IMR-90 (cell line): Measurements from ENCODE around the gene GBA3. TPM values are rescaled to one million over a fixed set of nuclear protein-coding genes. Genes with fewer than 3 reads are reported as not detected.

ENCODE experiments used
- ATAC-seq: fragments of 200-7000 bp; cut with Tn5 transposase; 2 replicates; pipeline ENCODE4 v1.9.1; 2020; ENCODE audit warnings: low read depth, mild to moderate bottlenecking, moderate library complexity
- BruUV-seq: library from RNA; stranded (reverse); fragments of 400-500 nt; replicated peaks from 2 replicates; lab custom pipeline; 2021; lab: Mats Ljungman, UMichigan
- CTCF ChIA-PET: fragments of 300-600 bp; formaldehyde crosslinking; extraction: SDS; loops from one replicate; lab custom pipeline; 2021; ENCODE audit warnings: antibody characterized with exemption; lab: Yijun Ruan, JAX
- POLR2A ChIA-PET: fragments of 300-600 bp; sonication (Branson Sonifier 250); formaldehyde crosslinking; loops from one replicate; lab custom pipeline; 2022; ENCODE audit warnings: antibody characterized with exemption; ENCODE audit not compliant: unreplicated experiment; lab: Charles Lee
- DNase-seq: peaks from one replicate; pipeline ENCODE4 v3.0.0; 2013
- H2AFZ ChIP-seq: replicated peaks from 2 replicates; pipeline ENCODE3; 2013; ENCODE audit warnings: low read length, mild to moderate bottlenecking; ENCODE audit not compliant: poor library complexity
- H2AK5ac ChIP-seq: 2 replicates; pipeline ENCODE4 v1.6.1; 2013; ENCODE audit warnings: low read depth, low read length, inconsistent platforms
- H2AK9ac ChIP-seq: replicated peaks from 2 replicates; pipeline ENCODE3; 2013; ENCODE audit warnings: mild to moderate bottlenecking, low read depth, low read length, moderate library complexity; ENCODE audit not compliant: poor library complexity
- H2BK120ac ChIP-seq: 2 replicates; pipeline ENCODE4 v1.6.1; 2013; ENCODE audit warnings: low read depth, low read length, inconsistent platforms
- H2BK15ac ChIP-seq: 3 replicates; pipeline ENCODE4 v1.6.1; 2013; ENCODE audit warnings: low read depth, low read length, inconsistent platforms
- H2BK20ac ChIP-seq: 2 replicates; pipeline ENCODE4 v1.6.1; 2013; ENCODE audit warnings: low read depth, mild to moderate bottlenecking, inconsistent platforms, low read length, moderate library complexity
- H2BK5ac ChIP-seq: 2 replicates; pipeline ENCODE4 v1.6.1; 2013; ENCODE audit warnings: mild to moderate bottlenecking, low read depth, low read length, inconsistent platforms; ENCODE audit not compliant: poor library complexity, severe bottlenecking
- H3K14ac ChIP-seq: replicated peaks from 2 replicates; pipeline ENCODE4 v1.6.1; 2013; ENCODE audit warnings: low read depth, low read length, inconsistent platforms
- H3K18ac ChIP-seq: 2 replicates; pipeline ENCODE4 v1.6.1; 2013; ENCODE audit warnings: low read depth, low read length, control low read depth
- H3K23ac ChIP-seq: 2 replicates; pipeline ENCODE4 v1.6.1; 2013; ENCODE audit warnings: low read depth, low read length, inconsistent platforms
- H3K27ac ChIP-seq: 2 replicates; pipeline ENCODE4 v1.5.1; 2013; ENCODE audit warnings: mild to moderate bottlenecking, control low read depth, low read length; ENCODE audit not compliant: insufficient read depth
- H3K27me3 ChIP-seq: 2 replicates; pipeline ENCODE4 v1.6.1; 2013; ENCODE audit warnings: low read length; ENCODE audit not compliant: control insufficient read depth, insufficient read depth
- H3K36me3 ChIP-seq: 2 replicates; pipeline ENCODE4 v1.6.1; 2013; ENCODE audit warnings: low read length, mixed read lengths; ENCODE audit not compliant: control insufficient read depth, insufficient read depth
- H3K4ac ChIP-seq: 2 replicates; pipeline ENCODE4 v1.6.1; 2013; ENCODE audit warnings: low read depth, low read length, inconsistent platforms
- H3K4me1 ChIP-seq: 2 replicates; pipeline ENCODE4 v1.6.1; 2013; ENCODE audit warnings: low read length, mixed read lengths; ENCODE audit not compliant: control insufficient read depth, insufficient read depth
- H3K4me2 ChIP-seq: 2 replicates; pipeline ENCODE4 v1.6.1; 2013; ENCODE audit warnings: low read depth, mild to moderate bottlenecking, control low read depth, low read length, moderate library complexity
- H3K4me3 ChIP-seq: 2 replicates; pipeline ENCODE4 v1.5.1; 2013; ENCODE audit warnings: low read depth, mild to moderate bottlenecking, control low read depth, low read length, moderate library complexity; ENCODE audit not compliant: insufficient read depth
- H3K56ac ChIP-seq: 2 replicates; pipeline ENCODE4 v1.6.1; 2013; ENCODE audit warnings: low read length, inconsistent platforms; ENCODE audit not compliant: insufficient read depth; ENCODE audit errors: extremely low read depth
- H3K79me1 ChIP-seq, 2 experiments: 2 replicates each; pipeline ENCODE4 v1.6.1; 2013; ENCODE audit warnings: low read length in 2 of 2, inconsistent platforms in 1 of 2, low read depth in 1 of 2
- H3K9ac ChIP-seq: 2 replicates; pipeline ENCODE4 v1.6.1; 2013; ENCODE audit warnings: low read depth, low read length, control low read depth
- H3K9me1 ChIP-seq: 2 replicates; pipeline ENCODE4 v1.6.1; 2013; ENCODE audit warnings: low read length, inconsistent platforms; ENCODE audit not compliant: insufficient read depth
- H3K9me3 ChIP-seq: 2 replicates; pipeline ENCODE4 v1.6.1; 2013; ENCODE audit warnings: low read length; ENCODE audit not compliant: control insufficient read depth, insufficient read depth
- H4K20me1 ChIP-seq: 2 replicates; pipeline ENCODE4 v1.6.1; 2013; ENCODE audit warnings: low read length, inconsistent platforms; ENCODE audit not compliant: insufficient read depth
- H4K5ac ChIP-seq: 2 replicates; pipeline ENCODE4 v1.6.1; 2013; ENCODE audit warnings: mild to moderate bottlenecking, low read depth, low read length, control low read depth
- H4K8ac ChIP-seq, 2 experiments: 2 replicates each; pipeline ENCODE4 v1.6.1; 2013; ENCODE audit warnings: low read depth in 2 of 2, low read length in 2 of 2, control low read depth in 1 of 2, inconsistent platforms in 1 of 2
- H4K91ac ChIP-seq: 2 replicates; pipeline ENCODE4 v1.6.1; 2013; ENCODE audit warnings: low read depth, low read length, inconsistent platforms; ENCODE audit not compliant: insufficient read depth
- CEBPB ChIP-seq: IDR thresholded peaks from 2 replicates; pipeline ENCODE4 v1.6.1; 2012; ENCODE audit warnings: low read depth, low read length, improper control_type of control experiment
- CHD1 ChIP-seq: IDR thresholded peaks from 2 replicates; pipeline ENCODE4 v1.6.1; 2012; ENCODE audit warnings: low read depth, low read length, improper control_type of control experiment
- FOS ChIP-seq: fragments of 150-350 bp; IDR thresholded peaks from 2 replicates; pipeline ENCODE4 v1.6.1; 2016; ENCODE audit warnings: low read depth, low read length
- MAFK ChIP-seq: IDR thresholded peaks from 2 replicates; pipeline ENCODE4 v1.6.1; 2012; ENCODE audit warnings: low read depth, low read length, improper control_type of control experiment
- MAZ ChIP-seq: IDR thresholded peaks from 2 replicates; pipeline ENCODE4 v1.6.1; 2012; ENCODE audit warnings: low read depth, mild to moderate bottlenecking, low read length, improper control_type of control experiment, moderate library complexity, borderline replicate concordance
- MXI1 ChIP-seq: IDR thresholded peaks from 2 replicates; pipeline ENCODE4 v1.6.1; 2012; ENCODE audit warnings: low read depth, mild to moderate bottlenecking, low read length, moderate library complexity, borderline replicate concordance
- POLR2A ChIP-seq: IDR thresholded peaks from 2 replicates; pipeline ENCODE4 v1.6.1; 2012; ENCODE audit warnings: mild to moderate bottlenecking, low read depth, low read length
- RAD21 ChIP-seq: IDR thresholded peaks from 2 replicates; pipeline ENCODE4 v1.6.1; 2012; ENCODE audit warnings: low read length, improper control_type of control experiment
- RCOR1 ChIP-seq: IDR thresholded peaks from 2 replicates; pipeline ENCODE4 v1.6.1; 2012; ENCODE audit warnings: mild to moderate bottlenecking, low read length, improper control_type of control experiment; ENCODE audit not compliant: insufficient replicate concordance
- SMC3 ChIP-seq: fragments of 150-350 bp; IDR thresholded peaks from 2 replicates; pipeline ENCODE4 v1.6.1; 2016; ENCODE audit warnings: low read depth, mild to moderate bottlenecking, antibody characterized with exemption, low read length, moderate library complexity
- WGBS, 2 experiments: methylation state at CpG; one replicate each; pipeline versions ENCODE4 v1.1.5 to v1.1.7; 2013; ENCODE audit warnings: missing lambda C conversion rate in 2 of 2; ENCODE audit not compliant: insufficient read length in 1 of 2; ENCODE audit errors: extremely low coverage in 2 of 2; 5-methylcytosine and 5-hydroxymethylcytosine counted together
- dilution Hi-C: fragments of 300-500 bp; cut with HindIII; formaldehyde crosslinking; loops from one replicate; pipeline ENCODE4 v1.14.3; 2018; ENCODE audit warnings: low sequenced_read_pairs; ENCODE audit not compliant: unreplicated experiment
- in situ Hi-C: fragments of 300-500 bp; cut with MboI; formaldehyde crosslinking; loops from 3 replicates; pipeline ENCODE4 v1.14.3; 2019; ENCODE audit warnings: low sequenced_read_pairs, inconsistent platforms, mixed read lengths
- intact Hi-C: fragments of 100-400 bp; cut with micrococcal nuclease; formaldehyde crosslinking; loops from 2 replicates; pipeline ENCODE4 v1.10.0; 2022
- polyA plus RNA-seq, 3 experiments: library from polyadenylated mRNA; depleted of rRNA; stranded (reverse); fragments of >200 nt; gene quantifications; 2 replicates each; pipeline ENCODE4 v1.2.3, GENCODE V29; 2012; ENCODE audit warnings: low replicate concordance in 1 of 3
- total RNA-seq: library from RNA; depleted of rRNA; stranded (reverse); fragments of >200 nt; gene quantifications from 2 replicates; pipeline ENCODE4 v1.2.3, GENCODE V29; 2012
- TF ChIP-seq, protein P1 (sequence below): conservative IDR thresholded peaks from 2 replicates; pipeline ENCODE4 v1.5.1; 2012; ENCODE audit warnings: mild to moderate bottlenecking, low read depth, low read length, improper control_type of control experiment

Gene GBA3
- total and polyA plus RNA-seq, 2 of the 4 experiments (the other 2 are of a cell fraction) = not detected

DNA sequence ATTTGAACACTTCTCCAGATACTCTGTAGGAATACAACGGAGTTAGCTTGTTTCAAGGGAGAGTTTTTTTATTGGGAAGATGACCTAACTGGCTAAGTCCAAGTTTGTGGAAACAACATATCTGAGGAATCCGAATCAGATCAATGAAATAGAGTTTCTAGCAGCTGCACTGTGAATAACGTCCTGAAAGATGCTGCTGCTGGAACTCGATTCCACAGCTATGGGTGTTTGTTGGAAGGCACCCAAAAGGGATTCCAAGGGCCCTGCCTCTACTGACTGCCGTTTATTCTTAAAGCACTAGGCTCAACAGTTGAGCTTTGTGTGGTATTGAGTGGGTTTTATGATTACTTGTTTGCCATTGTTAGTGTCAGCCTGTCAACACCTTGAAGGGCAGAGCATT, 6.6 kb upstream of the GBA3 start:
- POLR2A ChIA-PET = no interaction called here

More for the DNA sequence above, 6.6 kb upstream of the GBA3 start:
- ATAC-seq (no peak), DNase-seq (no peak)
- Histone ChIP-seq H4K5ac (no peak overlapping the region), H2AK5ac (no peak overlapping the region), H2AFZ (no peak overlapping the region), H2BK120ac (no peak overlapping the region), H3K4me2 (no peak overlapping the region), H3K27me3 (peaks cover 2% of the 10 kb centered on the region; the same call in 1 of the 2 replicates), H3K9me1 (no peaks in the 10 kb centered on the region), H3K36me3 (no peaks in the 10 kb centered on the region), H3K56ac (no peak overlapping the region), H3K9ac (no peak overlapping the region), H3K4ac (no peak overlapping the region), H4K91ac (no peak overlapping the region), H3K4me1 (no peaks in the 10 kb centered on the region), H3K14ac (no peak overlapping the region), H2AK9ac (no peak overlapping the region), H2BK5ac (no peak overlapping the region), H3K23ac (no peak overlapping the region), H3K9me3 (no peaks in the 10 kb centered on the region), H3K18ac (no peak overlapping the region), H3K4me3 (no peak overlapping the region), H3K27ac (no peak overlapping the region), H4K20me1 (no peaks in the 10 kb centered on the region), H2BK20ac (no peak overlapping the region), H3K79me1 (no peaks in the 10 kb centered on the region), H2BK15ac (no peak overlapping the region), H4K8ac (no peak overlapping the region)
- whole genome bisulfite sequencing, 2 experiments = 0% methylated on average over 1 of the region's 5 CpGs; no CpG with 5 or more reads in 1 of the 2 experiments
- dilution Hi-C loops = no loop called here
- no peak for TF ChIP-seq CEBPB
- TF ChIP-seq, protein P1, sequence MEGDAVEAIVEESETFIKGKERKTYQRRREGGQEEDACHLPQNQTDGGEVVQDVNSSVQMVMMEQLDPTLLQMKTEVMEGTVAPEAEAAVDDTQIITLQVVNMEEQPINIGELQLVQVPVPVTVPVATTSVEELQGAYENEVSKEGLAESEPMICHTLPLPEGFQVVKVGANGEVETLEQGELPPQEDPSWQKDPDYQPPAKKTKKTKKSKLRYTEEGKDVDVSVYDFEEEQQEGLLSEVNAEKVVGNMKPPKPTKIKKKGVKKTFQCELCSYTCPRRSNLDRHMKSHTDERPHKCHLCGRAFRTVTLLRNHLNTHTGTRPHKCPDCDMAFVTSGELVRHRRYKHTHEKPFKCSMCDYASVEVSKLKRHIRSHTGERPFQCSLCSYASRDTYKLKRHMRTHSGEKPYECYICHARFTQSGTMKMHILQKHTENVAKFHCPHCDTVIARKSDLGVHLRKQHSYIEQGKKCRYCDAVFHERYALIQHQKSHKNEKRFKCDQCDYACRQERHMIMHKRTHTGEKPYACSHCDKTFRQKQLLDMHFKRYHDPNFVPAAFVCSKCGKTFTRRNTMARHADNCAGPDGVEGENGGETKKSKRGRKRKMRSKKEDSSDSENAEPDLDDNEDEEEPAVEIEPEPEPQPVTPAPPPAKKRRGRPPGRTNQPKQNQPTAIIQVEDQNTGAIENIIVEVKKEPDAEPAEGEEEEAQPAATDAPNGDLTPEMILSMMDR = no peak
- no peak for TF ChIP-seq MAFK
- no peak for TF ChIP-seq RAD21
- TF ChIP-seq POLR2A = no peak
- TF ChIP-seq CHD1 = no peak
- TF ChIP-seq FOS = no peak
- TF ChIP-seq MXI1 = no peak
- no peak for TF ChIP-seq MAZ
- TF ChIP-seq SMC3 = no peak
- TF ChIP-seq RCOR1 = no peak
- CTCF ChIA-PET = no interaction called here
- BruUV-seq = no TSS peak
- intact Hi-C loops = no loop called here
- in situ Hi-C loops = no loop called here
